ENCODE data around the gene LAMA2.
"Not testable (repeated sequence)": the region's sequence is repeated elsewhere in the genome, so short reads cannot be mapped to it uniquely, and the experiment has no call there.

LAMA2 gene

DNA sequence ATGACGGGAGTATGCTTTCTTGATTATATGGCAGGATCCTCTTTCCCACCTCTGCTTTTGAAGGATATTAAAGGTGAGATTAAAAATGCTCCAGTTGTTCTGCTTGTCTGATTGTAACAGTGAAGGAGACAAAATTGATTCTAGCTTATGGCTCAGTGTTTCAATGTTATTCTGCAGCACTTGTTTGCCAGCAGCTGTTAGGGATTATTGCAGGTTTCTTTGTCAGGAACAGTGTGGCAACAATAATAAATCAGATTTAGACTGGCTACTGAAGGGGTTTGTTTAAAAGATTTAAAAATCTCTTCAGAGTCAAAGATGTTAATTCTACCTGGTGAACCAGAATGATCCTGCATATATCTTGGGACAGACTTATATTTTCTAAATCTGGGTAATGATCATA is 126.9 kb downstream of the LAMA2 start:
- no peak for DNase-seq (ENCODE audit: low spot score)

DNA sequence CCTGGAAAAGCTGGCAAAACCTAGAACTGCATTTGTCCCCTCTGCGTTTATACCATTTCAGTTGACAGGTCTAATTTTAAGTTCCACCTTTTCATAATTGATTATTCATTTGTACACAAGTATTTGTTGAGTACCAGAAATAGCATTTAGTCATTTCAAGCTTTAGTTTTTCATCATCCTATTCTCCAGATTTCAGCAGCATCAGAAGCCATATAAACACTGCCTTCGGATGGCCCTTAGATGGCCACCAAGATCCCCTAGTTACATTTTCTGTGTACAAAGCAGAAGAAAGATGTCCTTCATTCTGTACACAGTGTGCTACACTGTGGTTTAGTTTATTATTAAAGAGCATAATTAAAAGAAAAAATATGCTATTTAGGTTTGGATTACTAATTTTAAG is 131.4 kb downstream of the LAMA2 start:
- DNase-seq (ENCODE audit: low spot score): no peak

DNA sequence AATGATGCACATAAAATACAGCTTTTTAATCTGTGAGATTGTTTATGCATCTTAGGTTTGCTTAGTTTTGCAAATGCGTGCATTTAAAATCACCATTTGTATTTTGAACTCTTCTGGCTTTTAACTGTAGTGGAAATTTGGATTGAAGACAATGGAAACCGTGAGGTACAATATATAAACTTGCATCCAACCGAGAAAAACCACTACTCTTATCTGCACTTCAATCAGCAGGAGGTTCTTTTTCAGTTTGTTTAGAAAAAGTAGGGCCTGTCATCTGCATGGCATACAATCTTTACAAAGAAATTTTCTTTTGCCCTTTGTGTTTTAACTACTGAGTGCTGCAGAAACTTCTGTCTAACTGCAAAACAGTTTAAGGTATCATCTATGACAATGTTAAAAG is 132.8 kb downstream of the LAMA2 start:
- DNase-seq (ENCODE audit: low spot score): no peak

DNA sequence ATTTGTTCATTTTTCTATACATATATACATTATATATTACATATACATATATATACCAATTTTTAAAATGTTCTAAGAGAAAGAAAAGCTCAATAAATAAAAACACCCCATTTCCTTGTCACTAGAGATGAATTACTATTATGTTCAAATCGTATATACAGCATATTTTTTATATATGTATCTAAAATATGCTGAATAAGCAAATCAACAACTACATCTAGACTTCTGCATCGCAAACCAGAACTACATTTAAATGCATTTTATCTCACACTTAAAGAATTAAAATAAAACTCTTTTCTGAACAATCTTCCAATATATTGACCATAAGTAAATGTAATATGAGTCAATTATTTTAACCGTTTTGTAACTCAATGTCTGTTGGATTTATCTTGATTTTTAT is 133.9 kb downstream of the LAMA2 start:
- no peak for DNase-seq (ENCODE audit: low spot score)

DNA sequence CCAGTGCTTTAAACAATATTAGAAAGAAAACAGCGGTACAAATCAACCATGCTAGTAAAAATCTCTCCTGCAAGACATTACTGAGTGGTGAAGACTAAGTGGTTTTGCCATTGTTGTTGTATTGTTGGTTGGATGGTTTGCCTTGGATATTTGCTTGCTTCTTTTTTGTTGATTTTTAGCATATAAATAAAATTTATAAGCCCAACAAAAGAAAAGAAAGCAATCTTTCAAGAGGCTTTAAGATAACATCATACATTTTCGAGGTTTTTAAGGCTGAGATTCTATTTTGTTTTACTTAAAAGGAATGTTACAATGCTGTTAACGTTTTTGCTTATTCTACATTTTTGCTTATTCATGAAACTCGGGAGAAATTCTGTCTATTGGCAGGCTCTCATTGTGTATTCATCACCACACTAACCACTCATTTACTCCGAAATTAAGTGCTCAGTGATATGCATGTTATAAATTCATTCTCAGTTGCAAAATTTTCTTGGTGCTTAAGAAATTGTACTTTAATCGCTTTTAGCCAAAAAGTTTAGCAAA is 139.1 kb downstream of the LAMA2 start:
- DNase-seq (ENCODE audit: low spot score): no peak

DNA sequence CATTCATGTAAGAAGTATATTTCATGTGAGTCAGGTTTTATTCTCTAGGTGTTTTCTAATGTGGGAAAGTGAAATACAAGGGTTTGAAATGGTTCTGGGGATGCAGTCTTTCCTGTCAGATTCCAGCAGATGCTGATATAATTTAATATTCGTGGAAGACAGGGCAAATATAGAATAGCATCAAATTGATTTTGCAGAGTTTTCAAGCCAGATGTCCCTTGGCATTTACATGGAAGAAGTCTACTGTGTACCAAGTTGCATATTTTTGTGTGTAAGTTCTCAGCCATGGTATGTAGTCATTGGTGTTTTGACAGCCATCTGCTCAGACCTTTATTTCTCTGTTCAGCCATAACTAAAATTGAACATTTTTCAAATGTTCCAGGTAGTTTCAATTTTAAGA is 143.7 kb downstream of the LAMA2 start:
- DNase-seq (ENCODE audit: low spot score): no peak

DNA sequence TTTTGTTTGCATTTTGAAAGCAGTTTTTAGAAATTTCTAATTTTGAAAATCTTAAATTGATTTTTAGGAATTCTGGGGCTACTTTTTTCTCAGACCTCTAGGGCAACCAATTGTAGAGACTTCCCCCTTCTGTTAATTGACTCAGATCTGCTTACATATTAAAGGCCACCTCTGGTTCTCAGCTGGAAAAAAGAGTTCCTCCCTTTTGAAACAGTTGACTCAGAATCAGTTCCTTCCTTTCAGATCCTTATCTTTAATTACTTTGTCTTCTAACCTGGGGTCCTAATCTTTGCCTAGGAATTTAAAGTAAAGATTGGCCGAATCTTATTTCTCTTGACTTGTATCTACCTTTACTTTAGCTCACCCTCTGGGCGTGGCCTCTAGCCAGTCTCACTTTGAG is 146.8 kb downstream of the LAMA2 start:
- DNase-seq (ENCODE audit: low spot score): no peak

DNA sequence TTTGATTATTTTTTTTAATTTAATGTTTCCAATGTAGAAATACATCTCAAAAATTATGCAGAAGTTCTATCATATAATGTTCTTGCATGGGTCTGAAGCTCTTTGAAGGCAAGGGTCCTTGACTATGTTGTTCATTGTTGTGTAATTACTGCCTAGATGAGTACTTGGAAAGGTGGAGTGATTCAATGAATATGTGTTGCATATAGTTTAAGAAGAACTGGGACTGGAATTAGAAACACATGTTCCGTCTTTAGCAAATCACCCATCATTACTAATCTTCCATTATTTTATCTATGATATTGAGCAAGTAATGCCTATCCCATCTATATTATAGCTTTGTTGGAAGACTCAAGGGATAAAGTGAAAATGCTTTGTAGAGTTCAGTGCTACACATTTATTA is 147.3 kb downstream of the LAMA2 start:
- DNase-seq (ENCODE audit: low spot score): no peak

DNA sequence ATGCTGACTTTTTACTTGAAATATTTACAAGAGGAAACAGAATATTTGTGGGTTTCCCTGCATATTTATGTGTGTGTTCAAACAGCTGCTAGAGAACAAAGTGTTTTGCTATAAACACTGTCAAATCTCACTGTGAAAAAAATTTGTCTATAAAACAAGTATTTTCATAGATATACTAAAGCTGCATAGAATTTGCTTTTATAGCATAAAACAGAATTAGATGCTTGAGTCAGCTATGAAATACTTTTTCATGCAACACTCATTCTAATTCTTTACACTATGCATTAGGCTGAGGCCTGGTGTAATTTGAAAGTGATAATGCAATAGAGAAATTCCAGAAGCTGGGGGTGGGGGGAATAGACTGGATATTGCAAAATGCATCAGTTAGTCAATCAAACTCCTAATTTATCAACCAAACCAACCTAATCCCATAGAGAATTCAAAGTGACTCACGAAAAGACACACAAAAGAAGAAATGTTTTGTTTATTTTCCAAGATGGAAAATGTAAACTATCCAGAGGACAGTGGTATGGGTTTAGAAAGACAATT is 148.2 kb downstream of the LAMA2 start:
- DNase-seq (ENCODE audit: low spot score): no peak

DNA sequence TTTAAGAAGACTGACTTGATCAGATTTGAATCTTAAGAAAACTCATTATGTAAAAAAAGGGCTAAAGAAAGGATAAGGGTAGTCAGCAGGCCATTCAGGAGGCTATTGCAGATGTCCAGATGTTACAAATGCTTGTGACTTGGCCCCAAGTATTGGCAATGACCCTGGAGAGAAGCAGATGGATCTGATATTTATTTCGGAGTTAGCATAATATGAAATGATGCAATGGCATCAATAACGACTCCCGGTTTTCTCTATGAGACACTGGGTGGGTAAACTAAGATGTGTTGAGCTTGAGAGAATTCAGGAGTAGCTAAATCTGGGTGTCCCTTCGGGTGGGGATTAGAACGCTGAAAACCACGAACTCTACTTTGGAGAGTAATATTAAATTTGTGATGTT is 149.7 kb downstream of the LAMA2 start:
- no peak for DNase-seq (ENCODE audit: low spot score)

DNA sequence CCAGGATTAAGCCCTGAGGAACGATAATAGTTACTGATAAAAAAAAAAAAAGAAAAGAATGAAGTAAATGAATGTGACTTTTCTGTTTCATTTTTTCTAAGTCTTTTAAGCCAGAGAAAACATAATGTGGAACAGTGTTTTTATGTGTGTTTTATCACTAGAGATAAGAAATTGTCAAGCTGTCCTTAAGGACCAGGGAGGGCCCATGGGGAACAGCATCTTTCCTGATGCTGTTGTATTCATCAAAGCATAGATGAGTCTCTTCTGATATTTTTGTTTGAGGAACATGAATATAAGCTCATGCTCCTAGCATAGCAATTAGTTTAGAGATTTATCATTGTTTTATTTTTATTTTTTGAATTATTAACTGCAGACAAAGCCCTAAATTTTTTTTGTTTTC is 150.2 kb downstream of the LAMA2 start:
- no peak for DNase-seq (ENCODE audit: low spot score)

DNA sequence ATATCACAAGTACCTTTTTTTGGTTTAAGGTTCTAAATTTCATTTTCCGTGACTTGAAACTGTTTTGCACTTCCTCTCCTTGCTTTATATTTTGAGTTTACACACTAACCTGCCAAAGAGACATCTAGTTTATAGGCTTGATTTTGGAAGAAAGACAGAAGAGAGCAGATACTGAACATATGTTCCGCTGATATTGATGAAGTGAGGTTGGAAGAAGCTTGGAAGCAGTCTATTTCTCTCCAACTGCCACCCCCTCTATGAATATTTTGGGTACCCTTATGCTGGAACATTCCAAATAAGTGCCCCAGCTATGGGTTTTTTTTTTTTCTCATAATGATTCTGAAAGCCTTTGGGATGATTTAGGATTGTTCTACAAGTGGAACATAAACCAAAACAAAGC is 150.6 kb downstream of the LAMA2 start:
- no peak for DNase-seq (ENCODE audit: low spot score)

DNA sequence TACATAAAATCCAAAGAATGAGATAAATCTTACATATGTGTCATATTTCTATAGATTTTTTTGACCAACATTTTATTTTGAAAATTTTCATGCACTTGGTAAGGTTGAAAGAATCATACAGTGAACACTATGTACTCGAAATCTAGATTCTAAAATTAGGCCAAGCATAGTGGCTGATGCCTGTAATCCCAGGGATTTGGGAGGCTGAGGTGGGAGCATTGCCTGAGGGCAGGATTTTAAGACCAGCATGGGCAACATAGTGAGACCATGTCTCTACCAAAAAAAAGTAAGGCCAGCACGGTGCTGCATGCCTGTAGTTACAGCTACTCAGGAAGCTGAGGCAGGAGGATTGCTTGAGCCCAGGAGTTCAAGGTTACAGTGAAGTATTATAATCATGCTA is 158.6 kb downstream of the LAMA2 start:
- DNase-seq (ENCODE audit: low spot score): no peak

DNA sequence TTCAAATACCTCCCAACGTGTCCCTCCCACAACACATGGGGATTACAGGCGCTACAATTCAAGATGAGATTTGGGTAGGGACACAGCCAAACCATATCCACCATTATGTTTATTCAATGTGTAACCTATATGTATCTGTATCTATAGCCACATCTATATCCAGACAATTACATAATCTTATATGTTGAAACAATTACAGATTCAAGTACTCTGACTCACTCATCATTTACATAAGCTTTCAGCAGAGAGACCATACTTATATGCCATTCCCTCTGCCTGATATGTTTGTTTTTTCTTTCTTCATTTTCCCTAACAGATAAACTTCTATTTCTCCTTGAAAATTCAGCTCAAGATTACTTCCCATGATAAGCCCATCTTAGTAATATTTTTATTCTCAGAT is 163.6 kb downstream of the LAMA2 start:
- DNase-seq (ENCODE audit: low spot score): no peak

DNA sequence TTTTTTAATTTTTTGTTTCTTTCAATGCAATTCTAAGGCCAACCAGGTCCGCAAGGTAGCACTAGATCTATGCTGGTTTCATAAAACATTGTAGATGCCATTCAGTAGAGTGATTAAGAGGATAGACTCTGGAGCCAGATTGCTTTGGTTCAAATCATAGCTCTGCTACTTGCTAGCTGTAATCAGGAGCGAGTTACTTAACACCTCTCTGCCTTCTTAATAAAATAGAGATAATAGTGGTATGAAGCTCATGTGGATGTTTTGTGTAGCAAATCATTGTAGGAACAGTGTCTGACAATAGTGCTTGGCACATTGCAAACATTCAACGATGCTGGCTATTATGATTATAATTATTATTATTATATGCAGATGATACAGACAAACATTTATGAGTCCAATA is 164.9 kb downstream of the LAMA2 start:
- DNase-seq (ENCODE audit: low spot score): no peak

DNA sequence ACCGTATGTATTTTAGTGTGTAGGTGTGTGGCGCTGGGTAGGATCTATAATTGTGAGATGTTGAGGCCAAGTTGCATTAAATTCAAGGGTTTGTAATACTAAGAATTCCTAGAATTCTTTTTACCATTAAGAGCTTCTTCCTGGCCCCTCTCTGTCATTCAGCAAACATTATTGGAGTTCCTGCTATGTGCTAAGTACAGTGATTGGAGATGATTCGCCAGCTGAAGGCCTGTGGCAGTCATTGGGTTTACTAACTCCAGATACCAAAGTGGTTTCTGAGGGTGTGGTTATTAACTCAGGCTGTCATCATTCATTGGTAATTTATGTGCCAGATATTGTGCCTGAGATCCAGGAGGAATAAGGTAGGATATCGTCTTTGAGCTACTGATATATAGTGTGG is 167.1 kb downstream of the LAMA2 start:
- no peak for DNase-seq (ENCODE audit: low spot score)

DNA sequence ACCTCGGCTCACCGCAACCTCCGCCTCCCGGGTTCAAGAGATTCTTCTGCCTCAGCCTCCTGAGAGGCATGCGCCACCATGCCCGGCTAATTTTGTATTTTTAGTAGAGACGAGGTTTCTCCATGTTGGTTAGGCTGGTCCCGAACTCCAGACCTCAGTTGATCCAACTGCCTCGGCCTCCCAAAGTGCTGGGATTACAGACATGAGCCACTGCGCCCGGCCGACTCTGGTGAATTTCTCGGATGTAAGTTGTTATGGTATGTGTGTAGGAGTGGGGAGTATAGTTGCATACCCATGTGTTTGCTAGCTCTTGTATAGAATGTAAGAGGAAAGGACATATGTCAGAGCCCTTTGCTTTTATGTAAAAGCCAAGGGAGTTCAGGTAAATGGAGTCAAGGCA is 170.2 kb downstream of the LAMA2 start:
- not testable (repeated sequence) for DNase-seq (ENCODE audit: low spot score)

DNA sequence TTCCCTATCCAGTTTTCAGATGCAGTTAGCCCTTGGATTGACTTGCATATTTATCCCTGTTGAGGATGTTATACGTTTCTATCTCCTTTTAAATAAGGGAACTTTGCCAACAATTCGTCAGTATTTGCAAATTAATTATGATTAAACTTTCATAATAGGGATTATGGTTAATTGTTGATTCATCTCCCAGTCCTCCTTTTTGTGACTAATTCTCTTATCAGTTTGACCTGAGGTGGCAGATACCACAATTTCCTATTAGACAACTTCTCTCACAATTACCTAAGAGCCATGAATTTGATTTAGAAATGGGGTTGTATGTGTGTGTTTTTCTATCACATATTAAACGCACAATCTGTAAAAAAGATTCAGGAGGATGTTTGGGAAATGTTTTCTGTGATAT is 172.9 kb downstream of the LAMA2 start:
- DNase-seq (ENCODE audit: low spot score): no peak

DNA sequence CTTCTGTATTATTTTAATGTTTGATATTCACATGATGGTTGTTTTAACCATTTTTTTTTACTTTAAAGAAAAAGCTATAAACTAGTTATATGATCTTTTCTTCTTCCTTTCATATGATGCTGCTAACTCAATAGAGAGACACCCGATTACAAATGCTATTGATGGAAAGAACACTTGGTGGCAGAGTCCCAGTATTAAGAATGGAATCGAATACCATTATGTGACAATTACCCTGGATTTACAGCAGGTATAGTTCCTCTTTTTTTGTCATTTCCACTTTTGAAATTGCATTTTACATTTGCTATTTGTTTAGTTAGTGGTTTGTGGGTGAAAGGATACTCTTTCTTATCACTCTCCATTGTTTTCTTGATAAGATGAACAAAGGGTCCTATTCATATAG is 176.7 kb downstream of the LAMA2 start:
- no peak for DNase-seq (ENCODE audit: low spot score)

DNA sequence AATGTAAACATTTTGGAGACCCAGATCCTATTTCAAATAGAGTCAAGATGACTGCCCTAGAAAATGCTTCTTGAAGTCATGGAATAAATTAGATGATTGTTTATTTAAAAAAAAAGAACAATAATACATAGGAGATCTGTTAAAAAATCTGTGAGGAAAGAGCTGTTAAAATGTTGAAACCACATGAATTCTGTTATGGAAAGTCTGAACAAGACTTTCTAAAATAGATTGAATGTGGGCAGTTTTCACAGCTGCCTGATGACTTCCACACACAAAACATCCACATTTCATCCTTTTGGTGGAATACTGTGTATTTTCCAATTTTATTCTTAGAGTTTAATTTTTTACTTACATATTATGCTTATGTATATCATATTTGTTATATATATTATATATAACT is 186.1 kb downstream of the LAMA2 start:
- no peak for DNase-seq (ENCODE audit: low spot score)

DNA sequence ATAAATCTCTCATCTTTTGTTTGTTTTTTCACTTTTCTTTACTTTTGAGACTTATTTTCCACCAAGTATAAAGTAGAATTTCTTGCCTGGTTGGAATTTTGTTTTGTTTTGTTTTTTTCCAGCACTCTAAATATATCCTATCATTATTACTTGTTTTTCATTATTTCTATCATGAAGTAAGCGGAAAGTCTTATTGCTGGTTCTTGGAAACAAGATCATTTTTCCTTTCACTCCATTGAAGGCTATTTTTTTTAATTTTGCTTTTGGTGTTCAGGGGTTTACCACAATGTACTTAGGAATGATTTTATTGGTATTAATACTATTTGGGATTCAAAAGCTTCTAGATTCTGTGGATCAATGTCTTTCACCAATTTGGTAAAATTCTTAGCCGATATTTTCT is 190.1 kb downstream of the LAMA2 start:
- no peak for DNase-seq (ENCODE audit: low spot score)

DNA sequence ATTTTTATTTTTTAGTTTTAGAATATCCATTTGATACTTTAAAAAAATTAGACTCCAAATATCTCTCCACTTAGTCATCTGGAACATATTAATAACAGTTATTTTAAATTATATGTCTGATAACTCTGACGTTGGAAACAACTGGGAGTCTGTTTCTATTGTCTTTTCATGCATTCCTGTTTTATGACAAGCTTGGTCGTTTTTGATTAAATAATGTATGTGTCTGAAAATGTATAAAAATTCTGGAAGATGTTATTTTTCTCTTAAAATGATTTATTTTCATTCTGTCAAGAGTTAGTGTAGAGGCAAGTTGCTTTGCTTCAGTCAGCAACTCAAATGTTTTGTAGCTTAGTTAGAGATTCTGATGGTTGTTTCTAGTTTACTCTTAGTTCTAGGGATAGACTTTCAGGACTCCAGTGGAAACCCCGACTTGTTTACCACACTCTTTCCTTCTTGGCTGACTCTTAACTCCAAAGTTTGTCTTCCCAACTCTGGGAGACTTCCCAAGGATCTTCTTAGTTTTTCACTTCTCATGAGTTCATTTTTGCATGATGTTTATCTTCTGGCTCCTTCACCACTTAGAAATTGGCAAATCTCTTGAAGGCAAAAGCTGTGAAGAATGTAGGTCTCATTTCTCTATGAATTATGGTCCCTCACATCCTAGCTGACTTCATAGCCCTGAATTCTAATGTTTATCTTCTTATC is 190.9 kb downstream of the LAMA2 start:
- DNase-seq (ENCODE audit: low spot score): no peak

DNA sequence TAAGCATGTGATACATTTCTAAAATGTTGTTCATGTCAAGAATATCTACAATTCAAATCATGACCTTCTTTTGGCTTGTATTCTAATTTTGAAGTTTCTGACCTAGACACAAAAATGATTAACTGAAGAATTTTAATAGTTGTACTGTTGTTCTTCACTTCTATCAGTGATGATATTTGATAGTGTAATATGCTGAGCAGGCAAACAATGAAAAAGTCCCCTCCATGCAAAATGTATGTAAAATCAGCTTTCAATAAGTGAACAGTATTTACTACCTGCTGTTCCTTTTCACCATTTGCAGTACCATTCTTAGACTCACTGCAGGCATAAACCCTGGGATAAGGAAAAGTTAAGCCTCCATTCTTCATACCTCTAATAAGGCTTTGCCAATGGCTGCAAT is 201.5 kb downstream of the LAMA2 start:
- DNase-seq (ENCODE audit: low spot score): no peak

DNA sequence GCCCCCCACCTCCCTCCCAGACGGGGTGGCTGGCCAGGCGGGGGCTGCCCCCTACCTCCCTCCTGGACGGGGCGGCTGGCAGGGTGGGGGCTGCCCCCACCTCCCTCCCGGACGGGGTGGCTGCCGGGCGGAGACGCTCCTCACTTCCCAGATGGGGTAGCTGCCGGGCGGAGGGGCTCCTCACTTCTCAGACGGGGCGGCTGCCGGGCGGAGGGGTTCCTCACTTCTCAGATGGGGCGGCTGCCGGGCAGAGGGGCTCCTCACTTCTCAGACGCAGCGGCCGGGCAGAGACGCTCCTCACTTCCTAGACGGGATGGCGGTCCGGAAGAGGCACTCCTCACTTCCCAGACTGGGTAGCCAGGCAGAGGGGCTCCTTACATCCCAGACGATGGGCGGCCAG is 205.5 kb downstream of the LAMA2 start:
- not testable (repeated sequence) for DNase-seq (ENCODE audit: low spot score)
